ENCODE results near the gene ZNF385D. TPM values are rescaled to one million over a fixed set of nuclear protein-coding genes. Genes with fewer than 3 reads are reported as not detected.

Gene ZNF385D
- total RNA-seq, 1 experiment from 2014 or later, result 0.28 TPM

GRCh38 chr3:21729331-21729730 lies 21.7 kb downstream of the ZNF385D start:
- Histone ChIP-seq H3K4me2 (no peak overlapping the region), H3K27me3 (ENCODE audit: insufficient read depth, low read depth) (no peaks in the 10 kb centered on the region), H2AFZ (no peak overlapping the region), H3K79me2 (ENCODE audit: low read depth) (no peaks in the 10 kb centered on the region), H3K27ac (no peak overlapping the region), H3K4me1 (replicated peaks; ENCODE audit: insufficient read depth) (no peaks in the 10 kb centered on the region), H3K4me3 (no peak overlapping the region), H4K20me1 (ENCODE audit: insufficient read depth) (no peaks in the 10 kb centered on the region), H3K9me2 (ENCODE audit: insufficient read depth) (no peaks in the 10 kb centered on the region), H3K9me3 (ENCODE audit: insufficient read depth, low read depth) (no peaks in the 10 kb centered on the region), H3K36me3 (ENCODE audit: low read depth) (no peaks in the 10 kb centered on the region), H3F3A (ENCODE audit: insufficient read depth, low read depth) (no peaks in the 10 kb centered on the region)
- TF ChIP-seq CTCF (conservative IDR thresholded peaks at IDR 0.05), result no peak
- no peak for TF ChIP-seq EZH2 (IDR thresholded peaks at IDR 0.05; ENCODE audit: low read depth)
- ChIA-PET CTCF (no interaction called here), POLR2A (ENCODE audit: unreplicated experiment) (no interaction called here)
- BruUV-seq (replicated peaks), result no TSS peak
- intact Hi-C loops (cut with micrococcal nuclease; ENCODE audit: unreplicated experiment), result no loop called here
- no peak for DNase-seq

- Histone ChIP-seq H4K20me1 (ENCODE audit: insufficient read depth) (no peaks in the 10 kb centered on the region), H3K36me3 (ENCODE audit: low read depth) (no peaks in the 10 kb centered on the region), H3K27me3 (ENCODE audit: insufficient read depth, low read depth) (no peaks in the 10 kb centered on the region), H3K79me2 (ENCODE audit: low read depth) (no peaks in the 10 kb centered on the region), H2AFZ (no peak overlapping the region), H3K4me1 (replicated peaks; ENCODE audit: insufficient read depth) (no peaks in the 10 kb centered on the region), H3K4me2 (no peak overlapping the region), H3F3A (ENCODE audit: insufficient read depth, low read depth) (no peaks in the 10 kb centered on the region), H3K27ac (no peak overlapping the region), H3K4me3 (no peak overlapping the region), H3K9me3 (ENCODE audit: insufficient read depth, low read depth) (no peaks in the 10 kb centered on the region), H3K9me2 (ENCODE audit: insufficient read depth) (no peaks in the 10 kb centered on the region)
- TF ChIP-seq EZH2 (IDR thresholded peaks at IDR 0.05; ENCODE audit: low read depth) (no peak), CTCF (conservative IDR thresholded peaks at IDR 0.05) (no peak)
- ChIA-PET POLR2A (ENCODE audit: unreplicated experiment) (no interaction called here), CTCF (no interaction called here)
- no TSS peak for BruUV-seq (replicated peaks)
- intact Hi-C loops (cut with micrococcal nuclease; ENCODE audit: unreplicated experiment), result no loop called here
- DNase-seq, result no peak
Measured at GRCh38 chr3:21722768-21723167, 28.2 kb downstream of the ZNF385D start.

GRCh38 chr3:21722301-21722700 lies 28.7 kb downstream of the ZNF385D start:
- CTCF ChIA-PET, result no interaction called here
- Histone ChIP-seq H3K27me3 (ENCODE audit: insufficient read depth, low read depth) (no peaks in the 10 kb centered on the region), H3K4me2 (no peak overlapping the region), H3F3A (ENCODE audit: insufficient read depth, low read depth) (no peaks in the 10 kb centered on the region), H3K9me2 (ENCODE audit: insufficient read depth) (no peaks in the 10 kb centered on the region), H2AFZ (no peak overlapping the region), H3K79me2 (ENCODE audit: low read depth) (no peaks in the 10 kb centered on the region), H4K20me1 (ENCODE audit: insufficient read depth) (no peaks in the 10 kb centered on the region), H3K27ac (no peak overlapping the region), H3K36me3 (ENCODE audit: low read depth) (no peaks in the 10 kb centered on the region), H3K4me3 (no peak overlapping the region), H3K4me1 (replicated peaks; ENCODE audit: insufficient read depth) (no peaks in the 10 kb centered on the region), H3K9me3 (ENCODE audit: insufficient read depth, low read depth) (no peaks in the 10 kb centered on the region)
- DNase-seq, result no peak
- intact Hi-C loops (cut with micrococcal nuclease; ENCODE audit: unreplicated experiment), result no loop called here
- no peak for TF ChIP-seq EZH2 (IDR thresholded peaks at IDR 0.05; ENCODE audit: low read depth)
- TF ChIP-seq CTCF (conservative IDR thresholded peaks at IDR 0.05), result no peak
- POLR2A ChIA-PET (ENCODE audit: unreplicated experiment), result no interaction called here
- no TSS peak for BruUV-seq (replicated peaks)

Measured in PC-9 (cell line).